Tibial nerve (tissue), 4 donors: ENCODE measurements around the gene TFPT. TPM values are rescaled to one million over a fixed set of nuclear protein-coding genes. Genes with fewer than 3 reads are reported as not detected.

Experiments
- DNase-seq, 2 donors: peaks; one replicate each; pipeline ENCODE4 v3.0.0-alpha.2; 2019; ENCODE audit warnings: low spot score in 2 of 2
- H3K27ac ChIP-seq, 4 donors: fragments of 200-600 bp; sonication (generic) in 3 of 4; one replicate each; pipeline ENCODE4 v1.5.1; 2017 to 2019; ENCODE audit warnings: mild to moderate bottlenecking in 1 of 4
- H3K27me3 ChIP-seq, 2 donors: fragments of 200-600 bp; sonication (generic) in 1 of 2; one replicate each; pipeline versions ENCODE4 v1.5.1 to v1.6.0; 2017 to 2019
- H3K36me3 ChIP-seq, 3 donors: fragments of 200-600 bp; sonication (generic); one replicate each; pipeline ENCODE4 v1.5.1; 2018 to 2019
- H3K4me1 ChIP-seq, 4 donors: fragments of 200-600 bp; sonication (generic) in 3 of 4; one replicate each; pipeline ENCODE4 v1.5.1; 2017 to 2019
- H3K4me3 ChIP-seq, 4 donors: fragments of 200-600 bp; sonication (generic) in 3 of 4; one replicate each; pipeline ENCODE4 v1.5.1; 2017 to 2019; ENCODE audit warnings: mild to moderate bottlenecking in 1 of 4, moderate library complexity in 1 of 4
- H3K9me3 ChIP-seq, 4 donors: fragments of 200-600 bp; sonication (generic) in 3 of 4; one replicate each; pipeline ENCODE4 v1.5.1; 2017 to 2019
- EP300 ChIP-seq, 2 donors: sonication (generic); formaldehyde crosslinking; IDR thresholded peaks; one replicate each; pipeline ENCODE4 v1.6.1; 2017; ENCODE audit warnings: antibody characterized with exemption in 2 of 2, mild to moderate bottlenecking in 1 of 2
- POLR2A ChIP-seq, 2 donors: fragments of 450-650 bp; IDR thresholded peaks; one replicate each; pipeline ENCODE4 v1.6.1; 2017; ENCODE audit warnings: antibody characterized with exemption in 2 of 2, mild to moderate bottlenecking in 2 of 2, moderate library complexity in 2 of 2
- WGBS, 2 donors: methylation state at CpG; one replicate each; pipeline ENCODE4 v1.1.5; 2018; 5-methylcytosine and 5-hydroxymethylcytosine counted together
- total RNA-seq, 4 donors: library from RNA; depleted of rRNA; stranded (reverse); fragments of >200 nt; gene quantifications; one replicate each; pipeline ENCODE4 v1.1.0, GENCODE V29; 2016
- TF ChIP-seq, protein P1 (sequence below), 5 experiments: fragments of 200-600 bp in 3 of 5; fragments of 450-650 bp in 2 of 5; sonication (generic) in 3 of 5; IDR thresholded peaks; one replicate each; pipeline ENCODE4 v1.5.1; 2016 to 2019; ENCODE audit warnings: antibody characterized with exemption in 5 of 5, mild to moderate bottlenecking in 3 of 5, moderate library complexity in 2 of 5

TFPT gene
- total RNA-seq, 4 donors from 2014 or later = 9.6 to 19.0 (median 13.5) TPM

DNA sequence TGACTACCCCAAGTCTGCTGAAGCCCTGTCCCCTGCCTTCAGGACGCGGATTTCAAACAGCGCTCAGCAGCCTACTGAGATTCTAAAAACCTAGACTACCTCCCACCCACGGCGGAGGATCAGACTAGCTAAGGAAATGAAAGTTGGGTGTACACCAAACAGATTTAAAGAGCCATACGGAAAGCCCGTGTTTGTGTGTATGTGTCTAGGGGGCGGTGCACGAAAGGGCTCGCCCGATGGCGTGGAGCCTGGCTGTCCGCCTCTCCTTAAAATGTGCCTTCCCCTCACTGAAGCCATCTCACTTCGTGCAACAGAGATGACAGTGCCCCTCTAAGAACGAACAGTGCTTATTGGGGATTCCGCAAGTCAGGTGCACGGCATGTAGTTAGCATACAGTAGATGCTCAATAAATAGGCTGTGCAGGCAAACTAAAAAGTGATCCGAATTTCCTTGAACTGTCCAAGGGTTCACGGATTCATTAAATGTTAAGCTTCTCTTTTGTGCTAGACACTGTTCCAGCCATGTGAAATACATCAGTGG lies 43.4 kb upstream of the TFPT start:
- H3K4me1 ChIP-seq = peaks cover 0 to 50% (median 31%) of the 10 kb centered on the region in 4 donors
- peaks cover 0 to 45% (median 39%) of the 10 kb centered on the region in 3 donors for H3K36me3 ChIP-seq
- TF ChIP-seq EP300 (IDR thresholded peaks at IDR 0.05) (no peak), POLR2A (IDR thresholded peaks at IDR 0.05) (no peak)
- TF ChIP-seq, protein P1, sequence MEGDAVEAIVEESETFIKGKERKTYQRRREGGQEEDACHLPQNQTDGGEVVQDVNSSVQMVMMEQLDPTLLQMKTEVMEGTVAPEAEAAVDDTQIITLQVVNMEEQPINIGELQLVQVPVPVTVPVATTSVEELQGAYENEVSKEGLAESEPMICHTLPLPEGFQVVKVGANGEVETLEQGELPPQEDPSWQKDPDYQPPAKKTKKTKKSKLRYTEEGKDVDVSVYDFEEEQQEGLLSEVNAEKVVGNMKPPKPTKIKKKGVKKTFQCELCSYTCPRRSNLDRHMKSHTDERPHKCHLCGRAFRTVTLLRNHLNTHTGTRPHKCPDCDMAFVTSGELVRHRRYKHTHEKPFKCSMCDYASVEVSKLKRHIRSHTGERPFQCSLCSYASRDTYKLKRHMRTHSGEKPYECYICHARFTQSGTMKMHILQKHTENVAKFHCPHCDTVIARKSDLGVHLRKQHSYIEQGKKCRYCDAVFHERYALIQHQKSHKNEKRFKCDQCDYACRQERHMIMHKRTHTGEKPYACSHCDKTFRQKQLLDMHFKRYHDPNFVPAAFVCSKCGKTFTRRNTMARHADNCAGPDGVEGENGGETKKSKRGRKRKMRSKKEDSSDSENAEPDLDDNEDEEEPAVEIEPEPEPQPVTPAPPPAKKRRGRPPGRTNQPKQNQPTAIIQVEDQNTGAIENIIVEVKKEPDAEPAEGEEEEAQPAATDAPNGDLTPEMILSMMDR (IDR thresholded peaks at IDR 0.05) = no peak
- peak overlapping the region; percentile 90 to 96 (median 94) for H3K27ac ChIP-seq
- no peaks in the 10 kb centered on the region for H3K27me3 ChIP-seq
- H3K4me3 ChIP-seq = peak overlapping the region; percentile 67 to 88 (median 77)
- WGBS, 2 donors = 9 to 10% methylated on average over 19 of the region's 19 CpGs
- no peak for DNase-seq
- no peaks in the 10 kb centered on the region for H3K9me3 ChIP-seq

DNA sequence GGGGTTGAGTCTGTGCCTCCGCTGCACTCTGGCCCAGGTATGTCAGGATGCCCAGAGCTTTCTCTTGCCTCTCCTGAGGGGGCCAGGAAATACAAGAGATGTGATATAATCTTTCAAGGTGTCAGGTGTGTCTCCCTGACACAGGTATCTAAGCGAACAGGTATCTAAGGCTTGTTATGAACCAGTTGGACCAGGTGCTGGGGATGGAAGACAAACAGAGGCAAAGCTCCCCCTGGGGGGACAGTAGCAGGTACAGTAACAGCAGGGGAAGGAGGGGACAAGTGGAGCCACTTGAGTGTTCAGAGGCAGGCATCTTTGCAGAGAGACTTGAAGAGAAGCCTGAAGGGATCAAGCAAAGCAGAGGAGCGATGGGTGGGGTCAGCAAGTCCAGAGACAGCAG lies 41.5 kb upstream of the TFPT start:
- no peak overlapping the region for H3K4me3 ChIP-seq
- no peaks in the 10 kb centered on the region for H3K27me3 ChIP-seq
- no peak for DNase-seq
- H3K27ac ChIP-seq = no peak overlapping the region
- WGBS, 2 donors = 91 to 96% methylated on average over 3 of the region's 3 CpGs
- peaks cover 0 to 45% (median 23%) of the 10 kb centered on the region in 4 donors for H3K4me1 ChIP-seq
- TF ChIP-seq EP300 (IDR thresholded peaks at IDR 0.05) (no peak), POLR2A (IDR thresholded peaks at IDR 0.05) (no peak)
- TF ChIP-seq, protein P1 (IDR thresholded peaks at IDR 0.05) = no peak
- H3K36me3 ChIP-seq = peaks cover 0 to 65% (median 56%) of the 10 kb centered on the region in 3 donors
- H3K9me3 ChIP-seq = no peaks in the 10 kb centered on the region

DNA sequence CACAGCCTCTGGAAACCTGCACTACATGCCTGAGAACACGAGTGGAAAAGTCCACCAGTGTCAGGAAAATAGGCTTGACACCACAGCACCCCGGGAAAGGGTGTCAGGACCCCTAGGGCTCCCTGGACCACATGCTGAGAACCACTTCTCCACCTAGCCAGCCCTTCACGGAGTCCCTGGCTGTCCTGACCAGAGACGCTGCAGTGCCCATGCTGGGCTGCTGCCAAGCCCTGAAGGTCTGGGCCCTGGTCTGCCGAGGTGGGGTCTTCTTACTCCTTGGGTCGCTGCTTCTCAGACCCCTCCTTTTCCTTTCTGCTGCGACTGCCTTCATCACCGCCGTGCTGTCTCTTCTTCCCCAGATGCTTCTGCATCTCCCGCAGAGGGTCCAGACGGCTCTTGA lies 41.0 kb upstream of the TFPT start:
- no peaks in the 10 kb centered on the region for H3K27me3 ChIP-seq
- H3K4me3 ChIP-seq = no peak overlapping the region
- TF ChIP-seq, protein P1 (IDR thresholded peaks at IDR 0.05) = no peak
- TF ChIP-seq EP300 (IDR thresholded peaks at IDR 0.05) = no peak
- no peak for TF ChIP-seq POLR2A (IDR thresholded peaks at IDR 0.05)
- no peaks in the 10 kb centered on the region for H3K9me3 ChIP-seq
- 74 to 82% methylated on average over 11 of the region's 11 CpGs for WGBS, 2 donors
- no peak overlapping the region for H3K27ac ChIP-seq
- DNase-seq = no peak
- peaks cover 0 to 40% (median 20%) of the 10 kb centered on the region in 4 donors for H3K4me1 ChIP-seq
- H3K36me3 ChIP-seq = peaks cover 0 to 69% (median 56%) of the 10 kb centered on the region in 3 donors

DNA sequence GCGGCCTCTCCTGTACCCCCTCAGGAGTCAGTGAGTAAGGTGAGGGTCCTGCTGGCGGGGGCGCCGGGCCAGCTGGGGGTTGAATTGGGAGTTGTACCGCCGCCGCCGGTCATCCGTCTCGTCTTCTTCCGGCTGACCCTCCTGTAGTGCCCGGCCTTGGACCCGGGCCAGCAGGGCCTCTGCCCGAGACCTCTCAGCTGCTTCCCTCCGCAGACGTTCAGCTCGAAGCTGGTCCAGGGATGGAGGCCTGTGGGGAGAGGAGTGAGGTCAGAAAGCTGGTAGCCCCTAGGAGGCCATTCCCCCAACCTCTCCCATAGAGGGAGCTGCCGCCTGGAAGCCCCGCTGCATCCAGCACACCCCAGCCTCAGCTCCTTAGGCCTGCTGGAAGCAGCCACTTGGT lies 40.2 kb upstream of the TFPT start:
- H3K27me3 ChIP-seq = no peaks in the 10 kb centered on the region
- no peaks in the 10 kb centered on the region for H3K9me3 ChIP-seq
- H3K27ac ChIP-seq = no peak overlapping the region
- peaks cover 0 to 77% (median 56%) of the 10 kb centered on the region in 3 donors for H3K36me3 ChIP-seq
- H3K4me3 ChIP-seq = no peak overlapping the region
- peaks cover 0 to 32% (median 14%) of the 10 kb centered on the region in 4 donors for H3K4me1 ChIP-seq
- no peak for DNase-seq
- WGBS, 2 donors = 50 to 60% methylated on average over 17 to 19 of the region's 19 CpGs
- no peak for TF ChIP-seq POLR2A (IDR thresholded peaks at IDR 0.05)
- no peak for TF ChIP-seq EP300 (IDR thresholded peaks at IDR 0.05)
- TF ChIP-seq, protein P1 (IDR thresholded peaks at IDR 0.05) = no peak

DNA sequence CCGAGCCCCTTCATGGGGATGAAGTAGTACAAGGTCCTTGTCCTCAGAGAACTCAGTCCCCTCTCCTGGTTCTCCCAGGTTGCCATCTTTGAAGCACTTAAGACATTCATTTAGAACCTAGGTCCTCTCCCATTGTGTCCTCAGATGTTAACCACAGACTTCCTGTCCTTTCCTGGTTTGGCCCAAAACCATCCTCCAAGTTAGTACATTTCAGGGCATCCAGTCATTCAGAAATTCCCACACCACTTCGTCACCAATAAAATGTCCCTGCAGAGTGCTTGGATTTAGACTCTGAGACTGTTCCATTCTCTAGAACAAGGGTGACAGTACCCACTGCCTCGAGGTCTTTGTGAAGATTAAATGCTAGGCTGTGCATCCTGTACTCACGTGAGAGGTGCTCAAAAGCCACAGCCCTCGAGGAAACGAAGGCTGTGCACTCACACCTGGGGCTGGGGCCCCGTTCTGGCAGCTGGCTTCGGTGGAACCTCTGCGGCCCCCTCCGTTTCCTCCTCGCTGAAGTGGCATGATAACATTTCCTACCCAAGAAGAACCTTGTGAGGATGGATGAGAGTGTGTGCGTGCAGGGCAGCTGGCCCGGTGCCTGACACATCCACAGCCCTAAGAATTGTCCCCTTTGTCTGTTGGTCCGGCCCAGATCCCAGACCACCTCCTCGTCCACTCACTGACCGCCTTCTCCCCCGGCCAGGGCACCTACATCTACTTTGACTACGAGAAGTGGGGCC lies 39.3 kb upstream of the TFPT start:
- H3K36me3 ChIP-seq = peaks cover 0 to 86% (median 61%) of the 10 kb centered on the region in 3 donors
- no peak overlapping the region for H3K4me3 ChIP-seq
- H3K4me1 ChIP-seq = peaks cover 0 to 26% (median 9%) of the 10 kb centered on the region in 4 donors
- no peak for DNase-seq
- no peak overlapping the region for H3K27ac ChIP-seq
- TF ChIP-seq POLR2A (IDR thresholded peaks at IDR 0.05) = no peak
- TF ChIP-seq, protein P1 (IDR thresholded peaks at IDR 0.05) = no peak
- TF ChIP-seq EP300 (IDR thresholded peaks at IDR 0.05) = no peak
- WGBS, 2 donors = 56 to 59% methylated on average over 18 of the region's 18 CpGs
- no peaks in the 10 kb centered on the region for H3K9me3 ChIP-seq
- no peaks in the 10 kb centered on the region for H3K27me3 ChIP-seq
